ENCODE data around the gene OTOF. TPM values are rescaled to one million over a fixed set of nuclear protein-coding genes. Genes with fewer than 3 reads are reported as not detected.
A peak's percentile ranks its signal among the peaks of the same experiment; 100 is the strongest.

Gene OTOF
- total RNA-seq, 2 donors from 2014 or later, result not detected

DNA sequence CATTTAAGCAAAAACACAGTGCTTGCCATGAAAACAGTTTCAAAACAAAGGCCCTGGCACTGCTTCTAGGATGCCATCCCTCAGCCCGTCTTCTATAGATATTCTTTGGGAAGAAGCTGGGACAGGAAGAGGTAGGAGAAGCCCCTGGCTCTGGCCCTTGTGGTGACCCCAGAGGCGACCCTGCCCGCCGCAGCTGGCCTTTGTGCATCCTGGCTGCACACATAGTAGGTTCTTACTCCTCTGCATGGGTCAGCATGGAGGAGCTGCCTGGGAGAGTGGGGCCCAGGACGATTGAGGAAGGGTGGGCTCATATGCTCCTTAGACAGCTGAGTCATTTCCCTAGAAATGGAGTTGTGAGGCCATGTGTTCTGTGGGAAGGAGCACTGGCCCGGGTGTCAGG, 44.4 kb upstream of the OTOF start:
- no peaks in the 10 kb centered on the region for H3K27me3 ChIP-seq
- H3K4me1 ChIP-seq, result no peaks in the 10 kb centered on the region
- no peak for DNase-seq

DNA sequence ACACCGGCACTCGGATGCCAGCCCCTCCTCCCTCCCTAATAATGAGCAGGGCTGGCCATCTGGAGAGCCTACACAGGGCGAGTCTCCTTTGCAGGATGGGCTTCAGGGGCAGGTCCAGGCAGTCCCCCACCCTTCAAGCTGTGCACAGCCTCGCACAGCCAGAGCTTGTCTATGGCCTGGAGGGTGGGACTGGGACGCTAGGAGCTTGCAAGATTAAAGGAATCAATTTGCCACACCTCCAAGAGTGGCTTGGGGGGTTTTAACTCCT, 43.9 kb upstream of the OTOF start:
- no peaks in the 10 kb centered on the region for H3K27me3 ChIP-seq

More for the DNA sequence above, 44.4 kb upstream of the OTOF start:
- Histone ChIP-seq H3K4me3 (no peak overlapping the region), H3K36me3 (no peaks in the 10 kb centered on the region), H3K9me3 (no peaks in the 10 kb centered on the region), H3K27ac (no peak overlapping the region), H3K9ac (ENCODE audit: low read depth in 2 of 2, low read length in 2 of 2) (no peak overlapping the region)
- intact Hi-C loops (cut with DNase I), result loop anchor here (5.0 kb wide), 1 partner anchor 55 kb away; no protein-coding TSS in a partner anchor
- TF ChIP-seq, protein P1, sequence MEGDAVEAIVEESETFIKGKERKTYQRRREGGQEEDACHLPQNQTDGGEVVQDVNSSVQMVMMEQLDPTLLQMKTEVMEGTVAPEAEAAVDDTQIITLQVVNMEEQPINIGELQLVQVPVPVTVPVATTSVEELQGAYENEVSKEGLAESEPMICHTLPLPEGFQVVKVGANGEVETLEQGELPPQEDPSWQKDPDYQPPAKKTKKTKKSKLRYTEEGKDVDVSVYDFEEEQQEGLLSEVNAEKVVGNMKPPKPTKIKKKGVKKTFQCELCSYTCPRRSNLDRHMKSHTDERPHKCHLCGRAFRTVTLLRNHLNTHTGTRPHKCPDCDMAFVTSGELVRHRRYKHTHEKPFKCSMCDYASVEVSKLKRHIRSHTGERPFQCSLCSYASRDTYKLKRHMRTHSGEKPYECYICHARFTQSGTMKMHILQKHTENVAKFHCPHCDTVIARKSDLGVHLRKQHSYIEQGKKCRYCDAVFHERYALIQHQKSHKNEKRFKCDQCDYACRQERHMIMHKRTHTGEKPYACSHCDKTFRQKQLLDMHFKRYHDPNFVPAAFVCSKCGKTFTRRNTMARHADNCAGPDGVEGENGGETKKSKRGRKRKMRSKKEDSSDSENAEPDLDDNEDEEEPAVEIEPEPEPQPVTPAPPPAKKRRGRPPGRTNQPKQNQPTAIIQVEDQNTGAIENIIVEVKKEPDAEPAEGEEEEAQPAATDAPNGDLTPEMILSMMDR (IDR thresholded peaks at IDR 0.05), result no peak

GRCh38 chr2:26521054-26521912, 43.4 kb upstream of the OTOF start:
- intact Hi-C loops (cut with DNase I), result loop anchor here (5.0 kb wide), 1 partner anchor 56 kb away; no protein-coding TSS in a partner anchor
- no peak overlapping the region for H3K27ac ChIP-seq
- TF ChIP-seq, protein P1 (IDR thresholded peaks at IDR 0.05), result peak; percentile 36
- no peaks in the 10 kb centered on the region for H3K36me3 ChIP-seq
- H3K4me3 ChIP-seq, result no peak overlapping the region
- H3K9ac ChIP-seq (ENCODE audit: low read depth in 2 of 2, low read length in 2 of 2), result no peak overlapping the region
- H3K9me3 ChIP-seq, result no peaks in the 10 kb centered on the region
- H3K27me3 ChIP-seq, result no peaks in the 10 kb centered on the region
- no peaks in the 10 kb centered on the region for H3K4me1 ChIP-seq
- no peak for DNase-seq

More for the DNA sequence above, 43.9 kb upstream of the OTOF start:
- DNase-seq, result no peak
- TF ChIP-seq, protein P1 (IDR thresholded peaks at IDR 0.05), result no peak
- no peaks in the 10 kb centered on the region for H3K4me1 ChIP-seq
- no peaks in the 10 kb centered on the region for H3K9me3 ChIP-seq
- intact Hi-C loops (cut with DNase I), result loop anchor here (5.0 kb wide), 1 partner anchor 55 kb away; no protein-coding TSS in a partner anchor
- no peaks in the 10 kb centered on the region for H3K36me3 ChIP-seq
- no peak overlapping the region for H3K4me3 ChIP-seq
- no peak overlapping the region for H3K27ac ChIP-seq
- no peak overlapping the region for H3K9ac ChIP-seq (ENCODE audit: low read depth in 2 of 2, low read length in 2 of 2)

- Histone ChIP-seq H3K27me3 (no peaks in the 10 kb centered on the region), H3K9me3 (no peaks in the 10 kb centered on the region), H3K4me1 (no peaks in the 10 kb centered on the region), H3K36me3 (no peaks in the 10 kb centered on the region), H3K9ac (ENCODE audit: low read depth in 2 of 2, low read length in 2 of 2) (no peak overlapping the region), H3K27ac (no peak overlapping the region), H3K4me3 (no peak overlapping the region)
- DNase-seq, result no peak
- TF ChIP-seq, protein P1 (IDR thresholded peaks at IDR 0.05), result no peak
- intact Hi-C loops (cut with DNase I), result loop anchor here (5.0 kb wide), 1 partner anchor 57 kb away; no protein-coding TSS in a partner anchor
Observed at GRCh38 chr2:26520148-26520449, 42.2 kb upstream of the OTOF start.

GRCh38 chr2:26519396-26520147, 41.6 kb upstream of the OTOF start:
- intact Hi-C loops (cut with DNase I), result loop anchor here (5.0 kb wide), 1 partner anchor 58 kb away; no protein-coding TSS in a partner anchor
- H3K9ac ChIP-seq (ENCODE audit: low read depth in 2 of 2, low read length in 2 of 2), result no peak overlapping the region
- TF ChIP-seq, protein P1 (IDR thresholded peaks at IDR 0.05), result no peak
- H3K27me3 ChIP-seq, result no peaks in the 10 kb centered on the region
- no peak overlapping the region for H3K4me3 ChIP-seq
- H3K9me3 ChIP-seq, result no peaks in the 10 kb centered on the region
- no peak overlapping the region for H3K27ac ChIP-seq
- no peak for DNase-seq
- H3K36me3 ChIP-seq, result no peaks in the 10 kb centered on the region
- no peaks in the 10 kb centered on the region for H3K4me1 ChIP-seq

Measured in colonic mucosa (tissue), 4 donors.